RWPE1 (cell line): ENCODE measurements around the gene CEBPB.
A peak's percentile ranks its signal among the peaks of the same experiment; 100 is the strongest.

ENCODE experiments used
- CTCF ChIA-PET: fragments of 350-600 bp; sonication (Branson Sonifier 250); formaldehyde crosslinking; extraction: SDS; loops from one replicate; lab custom pipeline; 2021; lab: Yijun Ruan, JAX
- POLR2A ChIA-PET: fragments of 400-600 bp; formaldehyde crosslinking; extraction: SDS; loops from one replicate; lab custom pipeline; 2020; ENCODE audit warnings: antibody characterized with exemption; ENCODE audit not compliant: low non-redundant PET; lab: Yijun Ruan, JAX
- DNase-seq: peaks from one replicate; pipeline ENCODE4 v3.0.0; 2012; ENCODE audit warnings: low spot score
- H3K27ac ChIP-seq: fragments of 450-650 bp; 2 replicates; pipeline ENCODE4 v1.5.1; 2017
- TF ChIP-seq, protein P1 (sequence below): fragments of 450-650 bp; conservative IDR thresholded peaks from 2 replicates; pipeline ENCODE4 v1.5.1; 2017; ENCODE audit warnings: low read depth, mild to moderate bottlenecking

CEBPB gene

DNA sequence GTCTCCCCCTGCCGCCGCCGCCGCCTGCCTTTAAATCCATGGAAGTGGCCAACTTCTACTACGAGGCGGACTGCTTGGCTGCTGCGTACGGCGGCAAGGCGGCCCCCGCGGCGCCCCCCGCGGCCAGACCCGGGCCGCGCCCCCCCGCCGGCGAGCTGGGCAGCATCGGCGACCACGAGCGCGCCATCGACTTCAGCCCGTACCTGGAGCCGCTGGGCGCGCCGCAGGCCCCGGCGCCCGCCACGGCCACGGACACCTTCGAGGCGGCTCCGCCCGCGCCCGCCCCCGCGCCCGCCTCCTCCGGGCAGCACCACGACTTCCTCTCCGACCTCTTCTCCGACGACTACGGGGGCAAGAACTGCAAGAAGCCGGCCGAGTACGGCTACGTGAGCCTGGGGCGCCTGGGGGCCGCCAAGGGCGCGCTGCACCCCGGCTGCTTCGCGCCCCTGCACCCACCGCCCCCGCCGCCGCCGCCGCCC, 474 bp downstream of the CEBPB start:
- TF ChIP-seq, protein P1, sequence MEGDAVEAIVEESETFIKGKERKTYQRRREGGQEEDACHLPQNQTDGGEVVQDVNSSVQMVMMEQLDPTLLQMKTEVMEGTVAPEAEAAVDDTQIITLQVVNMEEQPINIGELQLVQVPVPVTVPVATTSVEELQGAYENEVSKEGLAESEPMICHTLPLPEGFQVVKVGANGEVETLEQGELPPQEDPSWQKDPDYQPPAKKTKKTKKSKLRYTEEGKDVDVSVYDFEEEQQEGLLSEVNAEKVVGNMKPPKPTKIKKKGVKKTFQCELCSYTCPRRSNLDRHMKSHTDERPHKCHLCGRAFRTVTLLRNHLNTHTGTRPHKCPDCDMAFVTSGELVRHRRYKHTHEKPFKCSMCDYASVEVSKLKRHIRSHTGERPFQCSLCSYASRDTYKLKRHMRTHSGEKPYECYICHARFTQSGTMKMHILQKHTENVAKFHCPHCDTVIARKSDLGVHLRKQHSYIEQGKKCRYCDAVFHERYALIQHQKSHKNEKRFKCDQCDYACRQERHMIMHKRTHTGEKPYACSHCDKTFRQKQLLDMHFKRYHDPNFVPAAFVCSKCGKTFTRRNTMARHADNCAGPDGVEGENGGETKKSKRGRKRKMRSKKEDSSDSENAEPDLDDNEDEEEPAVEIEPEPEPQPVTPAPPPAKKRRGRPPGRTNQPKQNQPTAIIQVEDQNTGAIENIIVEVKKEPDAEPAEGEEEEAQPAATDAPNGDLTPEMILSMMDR = no peak
- peak overlapping the region; percentile 95 for H3K27ac ChIP-seq
- ChIA-PET CTCF (interaction anchor here (0.6 to 1.7 kb wide), 7 partner anchors 12 to 301 kb away, joined by 3 to 5 read pairs (median 4); no protein-coding TSS in a partner anchor), POLR2A (interaction anchor here (0.5 to 1.1 kb wide), 4 partner anchors 14 to 283 kb away, joined by 3 to 6 read pairs (median 4); no protein-coding TSS in a partner anchor)
- peak; percentile 54 for DNase-seq

DNA sequence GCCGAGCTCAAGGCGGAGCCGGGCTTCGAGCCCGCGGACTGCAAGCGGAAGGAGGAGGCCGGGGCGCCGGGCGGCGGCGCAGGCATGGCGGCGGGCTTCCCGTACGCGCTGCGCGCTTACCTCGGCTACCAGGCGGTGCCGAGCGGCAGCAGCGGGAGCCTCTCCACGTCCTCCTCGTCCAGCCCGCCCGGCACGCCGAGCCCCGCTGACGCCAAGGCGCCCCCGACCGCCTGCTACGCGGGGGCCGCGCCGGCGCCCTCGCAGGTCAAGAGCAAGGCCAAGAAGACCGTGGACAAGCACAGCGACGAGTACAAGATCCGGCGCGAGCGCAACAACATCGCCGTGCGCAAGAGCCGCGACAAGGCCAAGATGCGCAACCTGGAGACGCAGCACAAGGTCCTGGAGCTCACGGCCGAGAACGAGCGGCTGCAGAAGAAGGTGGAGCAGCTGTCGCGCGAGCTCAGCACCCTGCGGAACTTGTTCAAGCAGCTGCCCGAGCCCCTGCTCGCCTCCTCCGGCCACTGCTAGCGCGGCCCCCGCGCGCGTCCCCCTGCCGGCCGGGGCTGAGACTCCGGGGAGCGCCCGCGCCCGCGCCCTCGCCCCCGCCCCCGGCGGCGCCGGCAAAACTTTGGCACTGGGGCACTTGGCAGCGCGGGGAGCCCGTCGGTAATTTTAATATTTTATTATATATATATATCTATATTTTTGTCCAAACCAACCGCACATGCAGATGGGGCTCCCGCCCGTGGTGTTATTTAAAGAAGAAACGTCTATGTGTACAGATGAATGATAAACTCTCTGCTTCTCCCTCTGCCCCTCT, 1.1 kb downstream of the CEBPB start:
- POLR2A ChIA-PET = interaction anchor here (0.5 to 1.1 kb wide), 4 partner anchors 15 to 282 kb away, joined by 3 to 6 read pairs (median 4); no protein-coding TSS in a partner anchor
- peak overlapping the region; percentile 95 for H3K27ac ChIP-seq
- CTCF ChIA-PET = interaction anchor here (0.7 to 1.7 kb wide), 7 partner anchors 12 to 300 kb away, joined by 3 to 5 read pairs (median 4); no protein-coding TSS in a partner anchor
- TF ChIP-seq, protein P1 = no peak
- peak; percentile 66 for DNase-seq

DNA sequence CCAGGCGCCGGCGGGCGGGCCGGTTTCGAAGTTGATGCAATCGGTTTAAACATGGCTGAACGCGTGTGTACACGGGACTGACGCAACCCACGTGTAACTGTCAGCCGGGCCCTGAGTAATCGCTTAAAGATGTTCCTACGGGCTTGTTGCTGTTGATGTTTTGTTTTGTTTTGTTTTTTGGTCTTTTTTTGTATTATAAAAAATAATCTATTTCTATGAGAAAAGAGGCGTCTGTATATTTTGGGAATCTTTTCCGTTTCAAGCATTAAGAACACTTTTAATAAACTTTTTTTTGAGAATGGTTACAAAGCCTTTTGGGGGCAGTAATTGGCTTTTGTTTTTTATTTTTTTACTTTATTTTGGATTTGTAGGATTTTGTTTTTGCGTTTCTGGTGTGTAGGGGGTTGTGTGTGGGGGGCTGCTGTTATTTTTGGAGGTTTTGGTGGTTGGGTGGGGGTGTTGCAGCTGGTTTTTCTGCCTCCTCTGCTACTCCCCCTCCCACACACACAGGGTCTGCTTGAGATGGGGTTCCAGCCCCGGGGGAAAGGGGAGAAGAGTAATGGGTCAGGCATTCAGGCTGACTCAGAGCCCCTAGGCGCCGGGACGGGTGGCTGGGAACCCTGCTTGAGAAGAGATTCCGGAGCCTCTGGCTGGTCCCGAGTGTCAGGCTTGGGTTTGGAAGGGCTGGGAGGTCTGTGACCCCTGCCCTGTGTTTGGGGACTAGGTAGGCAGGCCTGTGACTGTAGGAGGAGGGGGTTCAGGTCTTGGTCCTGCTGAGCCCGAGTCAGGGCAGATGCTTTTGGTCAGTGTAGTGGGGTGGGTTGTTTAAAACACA, 2.0 kb downstream of the CEBPB start:
- CTCF ChIA-PET = interaction anchor here (0.6 to 1.4 kb wide), 3 partner anchors 52 to 177 kb away, joined by 3 read pairs; no protein-coding TSS in a partner anchor
- H3K27ac ChIP-seq = peak overlapping the region; percentile 95
- POLR2A ChIA-PET = interaction anchor here (1.0 kb wide), 1 partner anchor 281 kb away, joined by 3 read pairs; no protein-coding TSS in a partner anchor
- DNase-seq = peak; percentile 95
- TF ChIP-seq, protein P1 = no peak

DNA sequence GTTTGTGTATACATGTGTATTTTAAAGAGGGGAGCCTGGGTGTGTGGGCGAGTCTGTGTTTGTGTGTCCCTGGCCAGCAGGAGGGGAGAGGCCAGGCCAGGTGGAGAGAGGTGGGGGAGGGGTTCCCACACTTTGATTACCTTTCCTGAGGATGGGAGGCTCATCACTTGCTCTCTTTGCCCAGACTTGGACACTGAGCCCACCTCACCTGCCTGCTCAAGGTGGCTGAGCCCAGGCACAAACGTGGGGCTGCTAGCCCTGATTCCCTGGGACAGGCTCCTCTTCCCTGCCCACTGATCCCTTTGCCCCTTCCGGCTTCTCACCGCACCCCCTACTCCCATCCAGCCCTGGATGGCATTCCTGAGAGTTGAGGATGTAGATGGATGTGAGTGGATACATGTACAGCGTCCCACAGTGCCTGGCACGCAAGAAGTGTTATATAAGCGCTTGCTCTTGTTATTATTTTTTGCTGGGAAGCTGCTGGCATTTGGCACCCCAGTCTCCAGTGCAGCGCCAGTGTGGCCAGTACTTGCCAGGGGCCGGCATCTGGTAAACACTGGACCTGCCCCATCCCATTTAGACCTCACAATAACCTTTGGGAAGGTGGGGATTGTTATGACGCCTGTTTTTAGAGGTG, 2.7 kb downstream of the CEBPB start:
- ChIA-PET CTCF (interaction anchor here (0.5 to 1.0 kb wide), 5 partner anchors 15 to 186 kb away, joined by 3 to 4 read pairs (median 3); no protein-coding TSS in a partner anchor), POLR2A (interaction anchor here (0.9 kb wide), 2 partner anchors 115 to 236 kb away, joined by 3 read pairs; no protein-coding TSS in a partner anchor)
- no peak for DNase-seq
- TF ChIP-seq, protein P1 = no peak
- H3K27ac ChIP-seq = peak overlapping the region; percentile 95

GRCh38 chr20:50193836-50194421, 3.3 kb downstream of the CEBPB start:
- TF ChIP-seq, protein P1 = no peak
- DNase-seq = no peak
- ChIA-PET POLR2A (interaction anchor here (0.6 to 0.9 kb wide), 3 partner anchors 73 to 235 kb away, joined by 3 read pairs; no protein-coding TSS in a partner anchor), CTCF (interaction anchor here (0.5 to 1.0 kb wide), 4 partner anchors 14 to 185 kb away, joined by 3 to 4 read pairs (median 3); no protein-coding TSS in a partner anchor)
- peak overlapping the region; percentile 95 for H3K27ac ChIP-seq
